MV-4-11 (cell line): ENCODE measurements around the gene MGAT2.
"Not testable (repeated sequence)": the region's sequence is repeated elsewhere in the genome, so short reads cannot be mapped to it uniquely, and the experiment has no call there.

ENCODE experiments used
- DNase-seq: peaks from one replicate; lab custom pipeline; 2025; lab: John Stamatoyannopoulos, UW

Gene MGAT2

DNA sequence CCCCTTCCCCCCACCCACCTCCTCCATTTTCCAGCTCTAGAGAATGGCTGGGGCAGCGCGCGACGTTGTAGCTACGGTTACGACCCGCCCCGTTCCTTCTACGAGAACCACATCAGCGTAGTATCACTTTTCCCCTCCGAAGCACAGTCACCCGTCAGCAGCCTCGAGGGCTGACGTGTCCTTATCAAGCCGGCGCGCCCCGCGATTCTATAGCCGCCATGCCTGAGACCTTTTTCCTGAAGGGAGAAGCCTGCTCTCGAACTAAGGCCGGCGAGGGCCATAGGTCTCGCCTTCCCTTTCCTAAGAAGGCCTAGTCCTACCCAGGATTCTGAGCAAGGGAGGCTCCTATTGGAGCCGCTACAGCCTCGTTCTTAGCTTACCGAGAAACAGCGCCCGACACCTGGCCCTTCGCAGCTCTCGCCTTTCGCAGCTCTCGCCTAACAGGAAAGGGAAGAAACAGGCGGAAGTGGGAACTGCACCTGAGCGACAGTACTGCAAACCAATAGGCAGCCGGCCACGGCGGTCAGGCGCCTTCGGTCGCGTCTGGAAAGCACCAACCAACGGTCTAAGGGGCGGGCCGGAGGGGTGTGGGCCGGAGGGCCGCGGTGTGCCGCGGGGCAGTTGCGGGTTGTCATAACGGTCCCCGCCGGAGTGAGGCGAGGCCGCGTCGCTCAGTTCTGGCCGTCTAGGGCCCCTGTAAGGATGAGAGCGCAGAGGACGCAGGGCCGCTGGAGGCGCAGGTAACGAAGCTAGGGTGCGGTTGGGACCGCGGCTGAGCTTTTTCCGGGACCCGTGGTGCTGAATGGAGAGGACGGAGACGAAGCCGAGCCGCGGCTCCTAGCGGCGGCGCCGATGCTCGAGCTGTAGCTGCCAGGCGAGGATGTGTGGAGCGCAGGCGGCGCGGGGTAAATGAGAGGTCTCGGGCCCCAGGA is at the start of gene MGAT2, which contains the start of gene RPL36AL:
MGAT2 (plus strand) TSS at position 618 of the 932 bp plus-strand sequence. CDS start 470 bp downstream, outside the sequence.
RPL36AL (minus strand) TSS at position 445 of the 932 bp plus-strand sequence. CDS start 1,522 bp downstream, outside the sequence.
- DNase-seq, result peak; percentile 97

DNA sequence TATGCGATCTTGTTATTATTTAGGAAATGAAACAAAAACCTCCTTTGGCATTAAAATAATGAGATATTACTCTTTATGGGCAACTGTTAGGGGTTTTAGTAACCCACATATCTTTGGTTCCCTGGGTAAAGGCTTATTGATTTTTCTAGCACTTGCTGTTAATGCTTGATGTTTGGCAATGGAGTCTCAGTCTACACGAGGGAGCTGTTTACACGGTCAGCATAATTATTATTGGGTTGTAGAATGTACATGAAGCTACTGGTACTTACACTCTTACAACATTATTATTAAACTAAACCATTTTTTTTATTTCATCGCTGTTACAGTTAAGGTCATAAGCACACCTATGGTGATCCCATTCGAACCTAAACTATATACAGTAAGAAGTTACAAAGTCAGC is 46.6 kb upstream of the MGAT2 start:
- DNase-seq, result no peak

DNA sequence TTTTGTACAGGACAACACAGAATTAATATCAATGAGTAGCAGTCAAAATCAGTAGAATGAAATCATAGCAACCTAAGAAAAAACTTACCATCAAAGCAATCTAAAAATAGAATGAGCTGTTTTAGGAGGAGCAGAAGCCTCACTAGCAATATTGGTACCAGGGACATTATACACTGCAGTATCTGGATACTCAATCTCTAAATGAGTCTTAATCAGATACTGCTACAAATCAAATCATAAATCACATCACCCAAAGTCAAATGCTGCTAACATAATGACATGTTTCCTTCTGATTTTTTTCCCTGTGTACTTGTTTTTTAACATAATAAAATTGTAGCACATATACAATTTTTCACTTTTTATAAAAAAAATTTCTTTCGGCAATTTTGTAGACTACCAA is 42.5 kb upstream of the MGAT2 start:
- no peak for DNase-seq

DNA sequence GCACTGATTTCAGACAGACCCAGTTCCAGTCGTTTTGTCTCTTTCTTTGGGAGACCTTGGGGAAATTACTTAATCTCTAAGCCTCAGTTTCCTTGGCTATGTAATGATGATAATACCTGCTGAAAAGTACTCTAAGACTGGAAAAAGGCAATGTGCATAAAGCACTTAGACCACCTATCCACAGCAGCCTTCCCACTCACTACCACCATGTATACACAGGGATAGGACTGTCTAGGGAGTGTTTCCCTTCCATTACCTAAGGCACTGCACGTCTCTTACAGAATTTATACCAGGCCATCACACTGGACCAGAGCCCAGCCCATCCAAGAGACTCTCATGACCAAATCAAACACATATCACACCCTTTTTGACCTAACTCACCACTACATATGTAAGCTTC is 40.8 kb upstream of the MGAT2 start:
- DNase-seq, result no peak

DNA sequence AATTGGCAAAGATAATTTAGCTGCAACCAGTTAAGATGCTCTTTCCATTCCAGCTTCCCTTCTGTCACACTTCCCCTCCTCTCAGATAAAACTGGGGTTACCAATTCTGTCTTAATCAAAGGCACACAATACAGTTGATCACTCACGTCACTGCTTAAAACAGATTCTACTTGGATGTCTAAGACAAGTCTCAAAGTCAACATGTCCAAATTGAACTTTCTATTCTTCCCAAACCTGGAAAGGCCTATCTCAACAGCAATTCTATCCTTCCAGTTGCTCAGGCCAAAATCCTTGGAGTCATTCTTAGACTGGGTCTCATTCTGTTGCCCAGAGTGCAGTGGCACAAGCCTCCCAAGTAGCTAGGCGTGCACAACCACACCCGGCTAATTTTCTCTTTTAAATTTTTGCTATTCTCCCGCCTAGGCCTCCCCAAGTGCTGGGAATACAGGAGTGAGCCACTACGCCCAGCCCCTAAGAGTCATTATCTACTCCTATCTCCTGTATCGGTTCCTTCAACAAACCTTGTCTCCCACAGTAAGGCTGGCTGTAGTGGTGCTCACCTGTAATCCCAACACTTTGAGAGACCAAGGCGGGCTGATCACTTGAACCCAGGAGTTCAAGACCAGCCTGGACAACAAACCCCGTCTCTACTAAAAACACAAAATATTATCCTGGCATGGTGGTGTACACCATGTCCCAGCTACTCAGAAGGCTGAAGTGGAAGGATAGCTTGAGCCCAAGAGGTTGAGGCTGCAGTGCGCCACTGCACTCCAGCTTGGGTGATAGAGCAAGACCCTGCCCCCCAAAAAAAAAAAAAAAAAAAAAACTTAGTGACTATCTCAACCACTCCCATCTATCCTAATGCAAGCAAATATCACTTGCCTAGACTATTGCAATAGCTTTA is 39.1 kb upstream of the MGAT2 start:
- peak; percentile 22 for DNase-seq

DNA sequence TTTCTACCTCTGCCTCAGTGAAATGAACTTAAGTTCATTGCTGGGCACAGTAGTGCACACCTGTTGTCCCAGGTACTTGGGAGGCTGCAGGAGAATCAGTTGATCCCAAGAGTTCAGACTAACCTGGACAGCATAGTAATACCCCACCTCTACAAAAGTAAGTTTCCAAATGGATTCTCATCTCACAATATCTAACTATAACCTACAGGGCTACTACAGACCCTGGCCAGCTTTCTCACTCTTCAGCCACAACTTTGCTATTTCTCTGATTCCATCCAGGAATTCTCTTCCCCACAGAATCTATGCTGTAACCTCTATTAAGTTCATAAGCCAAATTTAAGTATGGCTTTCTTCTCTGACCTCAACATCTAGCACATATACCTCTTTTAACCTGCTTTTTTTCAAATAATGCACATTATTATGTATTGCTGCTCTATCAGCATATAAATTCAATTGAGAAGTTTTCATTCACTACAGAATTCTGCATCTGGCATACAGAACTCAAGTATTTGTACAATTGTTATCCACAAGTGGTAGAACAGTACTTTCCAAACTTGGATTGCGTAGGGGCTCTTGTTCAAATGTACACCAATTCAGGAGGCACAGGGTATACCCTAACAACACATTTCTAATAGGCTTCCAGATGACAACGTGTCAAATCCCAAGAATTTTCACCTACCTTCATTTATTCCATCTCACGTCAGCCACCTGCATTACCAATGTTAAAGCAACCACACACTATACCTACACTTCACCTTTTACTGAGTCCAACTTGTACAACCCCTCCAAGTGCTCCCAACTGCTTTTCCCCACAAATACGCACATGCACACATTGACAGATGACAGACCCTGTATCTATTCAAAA is 38.3 kb upstream of the MGAT2 start:
- peak; percentile 14 for DNase-seq

DNA sequence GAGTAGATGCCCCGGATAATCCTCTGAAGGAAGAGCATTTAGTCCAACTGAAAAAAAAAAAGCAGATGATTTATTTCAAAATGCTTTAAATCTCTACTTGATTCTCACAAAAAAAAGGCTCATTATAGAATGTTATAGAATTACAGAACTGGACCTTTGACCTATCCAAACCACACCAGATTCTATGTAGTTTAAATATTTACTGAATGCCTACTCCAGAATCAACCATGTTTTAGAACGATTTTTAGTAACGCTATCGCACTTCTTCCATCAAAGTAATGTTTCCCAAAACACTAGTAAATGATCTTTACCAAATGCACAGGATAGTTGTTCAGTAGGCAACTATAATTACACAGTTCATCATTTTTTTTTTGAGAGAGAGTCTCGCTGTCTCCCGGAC is 37.0 kb upstream of the MGAT2 start:
- no peak for DNase-seq

DNA sequence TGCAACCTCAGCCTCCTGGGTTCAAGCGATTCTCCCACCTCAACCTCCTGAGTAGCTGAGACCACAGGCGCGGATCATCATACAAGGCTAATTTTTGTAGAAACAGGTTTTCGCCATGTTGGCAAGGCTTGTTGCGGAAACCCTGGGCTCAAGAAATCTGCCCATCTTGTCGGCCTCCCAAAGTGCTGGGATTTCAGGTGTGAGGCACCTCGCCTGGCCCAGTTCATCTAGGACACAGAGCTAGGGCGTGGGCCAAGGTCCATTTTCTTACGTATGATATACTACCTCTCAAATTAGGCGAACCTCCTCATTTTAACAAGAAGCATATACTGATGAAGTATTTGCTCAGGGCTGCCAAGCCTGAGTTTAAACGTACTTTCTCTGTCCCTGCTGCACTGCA is 36.5 kb upstream of the MGAT2 start:
- no peak for DNase-seq

DNA sequence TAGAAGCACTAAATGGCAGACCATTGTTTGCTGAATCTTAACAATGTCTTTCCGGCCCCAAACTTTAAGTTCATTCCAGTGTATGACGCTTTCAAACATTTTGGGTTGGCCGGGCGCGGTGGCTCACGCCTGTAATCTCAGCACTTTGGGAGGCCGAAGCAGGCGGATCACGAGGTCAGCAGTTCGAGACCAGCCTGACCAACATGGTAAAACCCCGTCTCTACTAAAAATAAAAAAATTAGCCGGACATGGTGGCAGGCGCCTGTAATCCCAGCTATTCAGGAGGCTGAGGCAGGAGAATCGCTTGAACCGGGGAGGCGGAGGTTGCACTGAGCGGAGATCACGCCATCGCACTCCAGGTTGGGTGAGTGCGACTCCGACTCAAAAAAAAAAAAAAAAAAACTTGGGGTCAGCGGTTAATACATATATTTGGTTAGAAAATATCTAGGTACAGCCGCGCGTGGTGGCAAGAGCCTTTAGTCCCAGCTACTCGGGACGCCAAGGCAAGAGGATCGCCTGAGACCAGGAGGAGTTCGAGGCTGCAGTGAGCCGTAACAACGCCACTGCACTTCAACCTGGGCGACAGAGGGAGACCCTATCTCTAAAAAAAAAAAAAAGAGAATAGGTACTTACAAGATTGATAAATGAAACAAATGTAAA is 35.5 kb upstream of the MGAT2 start:
- DNase-seq, result not testable (repeated sequence)

DNA sequence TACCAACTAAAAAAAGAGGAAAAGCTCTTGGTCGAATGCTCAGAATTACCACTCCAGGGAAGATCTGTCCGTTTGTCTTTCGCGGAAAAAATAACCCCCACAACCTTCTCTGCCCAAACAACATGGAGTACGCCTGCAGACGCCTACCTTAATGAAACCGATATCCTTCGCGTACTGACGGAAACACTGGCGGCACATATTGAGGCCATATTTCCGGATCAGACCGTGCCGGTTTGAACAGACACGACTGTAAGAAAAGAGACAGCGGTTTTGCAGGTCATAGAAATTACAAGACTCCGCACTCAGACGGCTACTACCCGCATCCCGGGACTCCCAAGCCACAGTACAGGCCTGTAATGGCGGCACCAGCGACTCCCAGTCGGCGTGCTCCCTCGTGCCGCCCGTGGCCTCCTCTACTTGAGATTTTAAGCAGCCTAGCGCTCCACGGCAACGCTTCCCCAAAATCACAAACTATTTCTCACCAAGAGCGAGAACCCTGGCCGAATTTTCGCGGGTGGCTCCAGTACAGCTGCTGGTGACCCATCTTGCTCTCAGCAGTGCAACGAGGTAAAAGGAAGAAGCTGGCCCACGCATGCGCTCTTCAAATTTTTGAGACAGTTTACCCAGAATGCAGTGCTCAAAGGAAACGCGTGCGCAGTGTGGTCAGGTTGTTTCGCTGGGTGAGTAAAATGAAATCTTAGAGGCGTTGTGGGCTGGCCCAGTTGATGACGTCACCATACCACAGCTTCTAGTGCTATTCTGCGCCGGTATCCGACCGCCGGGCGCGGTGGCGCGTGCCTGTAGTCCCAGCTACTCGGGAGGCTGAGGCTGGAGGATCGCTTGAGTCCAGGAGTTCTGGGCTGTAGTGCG is 34.6 kb upstream of the MGAT2 start, which contains the start of gene RPS29:
RPS29 (minus strand) TSS at position 578 of the 870 bp plus-strand sequence; CDS start at position 544, 34 bp downstream.
- peak; percentile 100 for DNase-seq

DNA sequence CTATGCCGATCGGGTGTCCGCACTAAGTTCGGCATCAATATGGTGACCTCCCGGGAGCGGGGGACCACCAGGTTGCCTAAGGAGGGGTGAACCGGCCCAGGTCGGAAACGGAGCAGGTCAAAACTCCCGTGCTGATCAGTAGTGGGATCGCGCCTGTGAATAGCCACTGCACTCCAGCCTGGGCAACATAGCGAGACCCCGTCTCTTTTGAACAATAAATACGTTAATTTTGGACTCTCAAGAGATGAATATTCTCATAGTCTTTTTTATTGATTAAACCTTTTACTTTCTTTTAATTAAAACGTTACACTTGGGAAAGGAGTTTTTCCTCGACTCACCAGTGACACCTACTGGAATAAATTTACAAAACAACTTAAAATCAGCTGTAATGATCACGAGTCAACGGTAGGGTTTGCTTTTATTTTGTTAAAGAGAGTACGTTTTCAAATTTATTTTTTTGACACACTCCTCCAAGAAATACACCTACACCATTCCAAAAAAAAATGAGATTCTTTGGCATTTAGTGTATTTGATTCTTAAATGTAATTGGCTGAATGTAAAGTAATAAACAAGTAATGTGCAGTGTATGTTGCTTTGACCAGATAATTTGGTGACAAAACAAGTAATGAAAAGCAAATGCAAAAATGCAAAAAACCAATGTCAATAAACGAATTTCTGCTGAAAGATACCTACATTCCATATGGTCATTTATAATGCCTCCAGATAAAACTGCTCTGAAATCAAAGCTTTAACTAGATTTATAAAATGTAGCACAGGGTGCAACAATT is 33.7 kb upstream of the MGAT2 start:
- peak; percentile 86 for DNase-seq

DNA sequence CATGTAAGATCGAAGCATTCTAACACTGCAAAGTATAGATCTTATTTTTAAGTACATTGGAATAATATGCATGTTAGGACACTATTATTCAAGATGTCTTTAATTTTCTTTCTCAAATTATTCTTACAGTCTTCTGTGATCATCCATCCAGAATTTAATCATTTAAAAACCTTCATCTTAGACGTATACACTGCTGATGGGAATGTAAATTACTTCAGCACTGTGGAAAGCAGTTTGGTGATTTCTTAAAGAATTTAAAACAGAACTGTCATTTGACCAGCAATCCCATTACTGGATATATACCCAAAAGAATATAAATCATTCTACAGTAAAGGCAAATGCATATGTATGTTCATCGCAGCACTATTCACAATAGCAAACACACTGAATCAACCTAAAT is 31.2 kb upstream of the MGAT2 start:
- DNase-seq, result no peak

DNA sequence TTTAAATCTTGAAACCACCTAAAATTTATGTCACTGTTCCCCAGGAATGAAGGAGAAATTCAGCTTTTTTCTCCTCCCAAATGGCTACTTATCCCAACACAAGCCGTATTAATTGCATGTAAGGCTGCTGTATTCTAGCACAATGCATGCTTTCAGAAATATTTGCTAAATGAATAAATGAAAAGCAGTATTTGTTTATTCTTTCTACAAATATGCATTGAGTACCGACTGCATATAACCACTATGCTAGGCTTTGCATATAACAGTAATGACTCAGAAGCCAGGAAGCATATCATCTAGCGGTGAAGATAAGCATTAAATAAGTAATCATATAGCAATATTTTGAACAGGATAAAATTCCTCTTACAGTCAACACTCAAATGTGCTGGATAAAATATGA is 27.6 kb upstream of the MGAT2 start:
- no peak for DNase-seq

DNA sequence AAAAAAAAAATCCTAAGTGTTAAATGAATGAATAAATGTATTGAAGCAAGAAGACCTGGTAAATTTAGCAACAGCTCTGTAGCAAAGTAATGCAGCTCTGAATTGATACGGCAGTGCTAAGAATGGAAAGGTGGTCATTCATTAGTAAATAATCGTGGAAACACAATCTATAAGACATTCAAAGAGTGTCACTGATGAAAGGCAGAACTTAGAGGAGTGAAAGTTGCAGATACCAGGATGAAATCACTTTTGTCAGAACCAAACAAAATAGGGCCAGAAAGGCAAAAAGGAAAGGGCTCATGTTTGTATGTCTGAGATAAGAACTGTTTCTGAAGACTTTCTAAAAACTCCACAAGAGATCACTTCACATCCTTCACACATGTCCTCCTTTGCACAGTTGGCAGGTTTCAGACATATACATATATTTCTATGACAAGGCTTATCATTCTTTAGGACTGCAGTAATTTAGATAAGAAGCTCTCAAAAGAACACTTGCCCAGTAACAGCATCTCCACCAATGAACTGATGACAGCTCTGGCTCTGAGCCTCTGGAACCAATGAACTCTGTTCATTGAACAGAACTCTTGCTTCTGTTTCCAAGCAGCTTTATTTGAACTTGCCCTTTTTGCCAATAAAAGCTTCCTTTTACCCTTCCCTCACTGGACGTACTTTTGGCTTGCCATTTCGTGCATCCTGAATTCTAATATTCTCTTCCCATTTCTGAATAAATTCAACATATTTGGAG is 26.1 kb upstream of the MGAT2 start:
- DNase-seq, result no peak

DNA sequence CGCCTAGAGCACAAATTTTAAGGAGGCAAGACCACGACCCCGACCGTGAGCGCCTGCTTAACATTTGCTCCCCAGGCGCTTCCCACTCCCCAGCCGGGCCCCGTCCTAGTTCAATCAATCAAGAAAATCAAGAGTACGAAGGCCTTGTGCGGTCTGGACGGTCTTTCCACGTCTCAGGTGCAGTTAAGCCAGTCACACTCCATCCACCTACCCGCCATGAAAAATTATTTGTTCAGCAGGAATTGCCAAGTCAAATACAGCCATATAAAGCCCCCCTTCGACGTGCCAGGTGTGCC is 22.5 kb upstream of the MGAT2 start:
- no peak for DNase-seq

DNA sequence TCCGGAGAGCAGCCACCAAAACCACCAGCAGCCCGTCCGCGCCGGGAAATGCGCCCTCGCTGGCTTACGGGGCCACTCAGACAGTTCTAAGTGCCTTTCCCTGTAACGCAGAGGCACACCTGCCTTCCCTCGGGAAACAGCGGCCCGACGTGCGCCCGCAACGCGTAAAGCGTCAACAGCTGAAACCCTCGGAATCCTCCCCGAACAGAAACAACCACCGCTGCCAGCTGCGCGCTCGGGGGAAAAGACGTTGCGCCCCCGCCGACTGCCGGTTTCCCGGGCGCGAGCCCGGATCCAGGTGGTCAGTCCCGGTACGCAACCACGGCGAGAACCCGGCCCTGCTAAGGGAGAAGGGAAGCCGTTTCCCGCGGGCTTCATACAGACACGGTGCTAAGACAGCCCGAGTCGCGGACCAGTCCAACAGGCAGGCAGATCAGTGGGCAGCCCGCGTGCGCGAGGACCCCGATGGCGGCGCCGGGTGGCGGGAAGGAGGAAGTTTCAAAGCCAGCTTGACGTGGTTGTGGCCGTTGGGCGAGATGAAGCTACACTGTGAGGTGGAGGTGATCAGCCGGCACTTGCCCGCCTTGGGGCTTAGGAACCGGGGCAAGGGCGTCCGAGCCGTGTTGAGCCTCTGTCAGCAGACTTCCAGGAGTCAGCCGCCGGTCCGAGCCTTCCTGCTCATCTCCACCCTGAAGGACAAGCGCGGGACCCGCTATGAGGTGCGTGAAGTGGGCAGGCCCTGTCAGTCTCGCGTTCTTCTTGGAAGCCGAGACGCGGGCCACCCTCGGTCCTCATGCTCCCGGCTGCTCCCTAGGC is 21.9 kb upstream of the MGAT2 start, which contains the start of gene LRR1:
LRR1 (plus strand) TSS at position 456 of the 816 bp plus-strand sequence; CDS start at position 537, 81 bp downstream.
- DNase-seq, result peak; percentile 83

DNA sequence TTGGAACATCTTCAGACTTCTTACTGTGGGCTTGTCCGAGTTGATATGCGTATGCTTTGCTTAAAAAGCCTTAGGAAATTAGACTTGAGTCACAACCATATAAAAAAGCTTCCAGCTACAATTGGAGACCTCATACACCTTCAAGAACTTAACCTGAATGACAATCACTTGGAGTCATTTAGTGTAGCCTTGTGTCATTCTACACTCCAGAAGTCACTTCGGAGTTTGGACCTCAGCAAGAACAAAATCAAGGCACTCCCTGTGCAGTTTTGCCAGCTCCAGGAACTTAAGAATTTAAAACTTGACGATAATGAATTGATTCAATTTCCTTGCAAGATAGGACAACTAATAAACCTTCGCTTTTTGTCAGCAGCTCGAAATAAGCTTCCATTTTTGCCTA is 13.0 kb upstream of the MGAT2 start:
- no peak for DNase-seq

DNA sequence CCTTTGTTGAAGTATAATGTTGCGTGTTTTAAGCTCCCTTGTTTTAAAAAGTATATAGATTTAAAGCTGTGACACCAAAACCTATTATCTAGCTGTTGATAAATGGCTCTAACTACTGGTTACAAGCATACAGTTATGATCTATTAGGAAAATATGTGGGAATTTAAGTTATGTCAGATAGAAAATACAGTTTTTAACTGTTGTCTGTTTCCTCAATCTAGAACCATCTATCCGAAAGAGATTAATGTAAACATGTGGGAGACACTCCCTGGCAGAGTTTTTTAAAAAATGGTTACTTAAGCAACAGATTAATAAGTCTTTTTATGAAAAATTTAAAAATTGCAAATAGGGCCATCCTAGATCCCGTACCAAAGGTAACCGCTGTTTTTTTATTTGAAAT is 8.3 kb upstream of the MGAT2 start:
- no peak for DNase-seq
